NB4 (cell line): ENCODE measurements around the gene C7orf57.
"Not testable (repeated sequence)": the region's sequence is repeated elsewhere in the genome, so short reads cannot be mapped to it uniquely, and the experiment has no call there.

Experiments used
- DNase-seq: peaks from one replicate; pipeline ENCODE4 v3.0.0; 2010; ENCODE audit warnings: low read depth
- H3K4me3 ChIP-seq: one replicate; pipeline ENCODE4 v1.5.1; 2011; ENCODE audit warnings: mild to moderate bottlenecking, low read depth, low read length, moderate library complexity
- CTCF ChIP-seq: IDR thresholded peaks from one replicate; pipeline ENCODE4 v1.5.1; 2012; ENCODE audit warnings: low read depth, low read length
- MAX ChIP-seq: IDR thresholded peaks from 2 replicates; pipeline ENCODE4 v1.6.1; 2011; ENCODE audit warnings: low read depth, low read length
- MYC ChIP-seq: IDR thresholded peaks from 2 replicates; pipeline ENCODE4 v1.6.1; 2011; ENCODE audit warnings: low read depth, low read length
- POLR2A ChIP-seq: IDR thresholded peaks from 2 replicates; pipeline ENCODE4 v1.6.1; 2011; ENCODE audit warnings: mild to moderate bottlenecking; ENCODE audit not compliant: insufficient read length; ENCODE audit errors: extremely low read depth

C7orf57 gene

GRCh38 chr7:48074204-48074654 lies 38.9 kb downstream of the C7orf57 start:
- no peak for DNase-seq
- H3K4me3 ChIP-seq: no peak overlapping the region
- TF ChIP-seq MAX (no peak), POLR2A (no peak), MYC (no peak), CTCF (no peak)

GRCh38 chr7:48077423-48077822 lies 42.1 kb downstream of the C7orf57 start:
- H3K4me3 ChIP-seq: no peak overlapping the region
- no peak for DNase-seq
- TF ChIP-seq CTCF (no peak), POLR2A (no peak), MYC (no peak)

GRCh38 chr7:48078470-48078869 lies 43.1 kb downstream of the C7orf57 start:
- DNase-seq: no peak
- no peak overlapping the region for H3K4me3 ChIP-seq
- no peak for TF ChIP-seq CTCF
- no peak for TF ChIP-seq MAX
- no peak for TF ChIP-seq POLR2A
- TF ChIP-seq MYC: no peak

- not testable (repeated sequence) for DNase-seq, H3K4me3 ChIP-seq
Measured at GRCh38 chr7:48082378-48082777, 47.0 kb downstream of the C7orf57 start.

GRCh38 chr7:48083114-48083830 lies 47.9 kb downstream of the C7orf57 start:
- no peak overlapping the region for H3K4me3 ChIP-seq
- TF ChIP-seq POLR2A (no peak), CTCF (no peak), MAX (no peak), MYC (no peak)
- DNase-seq: no peak

- peak; percentile 72 for TF ChIP-seq MAX
- TF ChIP-seq MYC: peak; percentile 56
- no peak for TF ChIP-seq CTCF
- peak; percentile 99 for DNase-seq
- H3K4me3 ChIP-seq: no peak overlapping the region
Measured at GRCh38 chr7:48084727-48085432, 49.5 kb downstream of the C7orf57 start.
